ENCODE data around the gene PDK1.

DNA sequence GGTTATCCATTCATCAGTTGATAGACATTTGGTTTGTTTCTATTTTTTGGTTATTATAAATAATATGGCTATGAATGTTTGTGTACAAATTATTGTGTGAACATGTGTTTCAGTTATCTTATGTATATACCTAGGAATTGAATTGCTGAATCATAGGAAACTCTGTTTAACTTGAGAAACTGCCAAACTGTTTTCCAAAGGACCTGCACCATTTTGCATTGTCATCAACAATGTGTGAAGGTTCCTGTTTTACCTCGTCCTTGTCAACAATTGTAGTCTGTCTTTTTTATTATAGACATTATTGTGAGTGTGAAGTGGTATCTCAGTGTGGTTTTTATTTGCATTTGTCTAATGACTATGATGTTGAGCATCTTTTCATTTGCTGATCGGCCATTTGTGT is 17.1 kb downstream of the PDK1 start:
- TF ChIP-seq, protein P1, sequence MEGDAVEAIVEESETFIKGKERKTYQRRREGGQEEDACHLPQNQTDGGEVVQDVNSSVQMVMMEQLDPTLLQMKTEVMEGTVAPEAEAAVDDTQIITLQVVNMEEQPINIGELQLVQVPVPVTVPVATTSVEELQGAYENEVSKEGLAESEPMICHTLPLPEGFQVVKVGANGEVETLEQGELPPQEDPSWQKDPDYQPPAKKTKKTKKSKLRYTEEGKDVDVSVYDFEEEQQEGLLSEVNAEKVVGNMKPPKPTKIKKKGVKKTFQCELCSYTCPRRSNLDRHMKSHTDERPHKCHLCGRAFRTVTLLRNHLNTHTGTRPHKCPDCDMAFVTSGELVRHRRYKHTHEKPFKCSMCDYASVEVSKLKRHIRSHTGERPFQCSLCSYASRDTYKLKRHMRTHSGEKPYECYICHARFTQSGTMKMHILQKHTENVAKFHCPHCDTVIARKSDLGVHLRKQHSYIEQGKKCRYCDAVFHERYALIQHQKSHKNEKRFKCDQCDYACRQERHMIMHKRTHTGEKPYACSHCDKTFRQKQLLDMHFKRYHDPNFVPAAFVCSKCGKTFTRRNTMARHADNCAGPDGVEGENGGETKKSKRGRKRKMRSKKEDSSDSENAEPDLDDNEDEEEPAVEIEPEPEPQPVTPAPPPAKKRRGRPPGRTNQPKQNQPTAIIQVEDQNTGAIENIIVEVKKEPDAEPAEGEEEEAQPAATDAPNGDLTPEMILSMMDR (conservative IDR thresholded peaks at IDR 0.05 in 1 of 2, IDR thresholded peaks at IDR 0.05 in 1 of 2; ENCODE audit: extremely low read depth in 1 of 2, insufficient read depth in 1 of 2, low read depth in 1 of 2, low read length in 2 of 2): no peak
- TF ChIP-seq EZH2 (IDR thresholded peaks at IDR 0.05; ENCODE audit: borderline replicate concordance, low read length): no peak
